Activated T-helper 1 cell treated with anti-CD3 and anti-CD28 coated beads, Interleukin-2, amount 50 U/mL, for 16 hours (primary cell): ENCODE results near the gene TTBK2.
A peak's percentile ranks its signal among the peaks of the same experiment; 100 is the strongest.
"Not testable (repeated sequence)": the region's sequence is repeated elsewhere in the genome, so short reads cannot be mapped to it uniquely, and the experiment has no call there.

ENCODE experiments used
- DNase-seq, 2 donors: peaks; one replicate each; pipeline ENCODE4 v3.0.0-alpha.2; 2020; ENCODE audit warnings: low read depth in 1 of 2, low spot score in 1 of 2

Gene TTBK2

GRCh38 chr15:42920519-42921341 is at the start of gene TTBK2:
Gene TTBK2 (minus strand): TSS chr15:42920778. CDS start chr15:42878617, 42,161 bp downstream.
- DNase-seq: peak; percentile 94 to 96

- no peak for DNase-seq
Observed at GRCh38 chr15:42964476-42964875, 43.9 kb upstream of the TTBK2 start.

- no peak for DNase-seq
Observed at GRCh38 chr15:42955518-42955917, 34.9 kb upstream of the TTBK2 start.

GRCh38 chr15:42954291-42954690 is 33.7 kb upstream of the TTBK2 start:
- DNase-seq: no peak

GRCh38 chr15:42948898-42949297 is 28.3 kb upstream of the TTBK2 start:
- not testable (repeated sequence) for DNase-seq

- DNase-seq: no peak
Observed at GRCh38 chr15:42940527-42940926, 19.9 kb upstream of the TTBK2 start.

- DNase-seq: no peak
Observed at GRCh38 chr15:42939841-42940240, 19.3 kb upstream of the TTBK2 start.

- DNase-seq: no peak
Observed at GRCh38 chr15:42937143-42937542, 16.6 kb upstream of the TTBK2 start.

GRCh38 chr15:42933886-42934667 is 13.5 kb upstream of the TTBK2 start:
- DNase-seq: no peak

- DNase-seq: no peak
Observed at GRCh38 chr15:42932833-42933515, 12.4 kb upstream of the TTBK2 start.

GRCh38 chr15:42931702-42932486 is 11.3 kb upstream of the TTBK2 start:
- no peak for DNase-seq

- no peak for DNase-seq
Observed at GRCh38 chr15:42929306-42929848, 8.8 kb upstream of the TTBK2 start.

GRCh38 chr15:42921342-42921731 is 759 bp upstream of the TTBK2 start:
- peak; percentile 5 to 15 for DNase-seq

GRCh38 chr15:42919799-42920518 is 619 bp downstream of the TTBK2 start:
- peak; percentile 4 to 15 for DNase-seq

- DNase-seq: no peak
Observed at GRCh38 chr15:42919308-42919707, 1.3 kb downstream of the TTBK2 start.

- no peak for DNase-seq
Observed at GRCh38 chr15:42918047-42918446, 2.5 kb downstream of the TTBK2 start.

- DNase-seq: no peak
Observed at GRCh38 chr15:42915654-42916315, 4.8 kb downstream of the TTBK2 start.

GRCh38 chr15:42914728-42915497 is 5.7 kb downstream of the TTBK2 start:
- DNase-seq: no peak
